GM10847 (cell line): Measurements from ENCODE around the gene DNAH1.

Source experiments
- POLR2A ChIP-seq: IDR thresholded peaks from 2 replicates; pipeline ENCODE4 v1.6.1; 2011; ENCODE audit not compliant: insufficient read length; ENCODE audit errors: extremely low read depth

DNAH1 gene

DNA sequence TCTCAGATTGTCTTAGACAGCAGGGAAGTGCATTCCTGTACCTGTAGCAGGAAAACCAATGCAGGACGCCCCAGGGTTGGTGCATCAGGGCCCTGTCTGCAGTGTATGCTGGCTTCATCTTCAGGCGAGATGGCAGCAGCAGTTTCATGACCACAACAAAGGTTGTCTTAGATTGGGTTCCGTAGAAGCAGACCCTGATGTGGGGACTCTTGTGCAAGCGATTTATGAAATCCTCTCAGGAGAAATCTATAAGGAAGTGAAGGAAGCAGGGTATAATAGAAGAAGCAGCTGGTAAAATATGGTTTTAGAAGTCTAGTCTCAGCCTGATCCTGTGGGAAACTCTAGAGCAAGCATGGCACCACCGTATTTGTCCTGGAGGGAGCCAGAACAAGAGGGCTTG, 25.0 kb downstream of the DNAH1 start:
- TF ChIP-seq POLR2A = no peak

DNA sequence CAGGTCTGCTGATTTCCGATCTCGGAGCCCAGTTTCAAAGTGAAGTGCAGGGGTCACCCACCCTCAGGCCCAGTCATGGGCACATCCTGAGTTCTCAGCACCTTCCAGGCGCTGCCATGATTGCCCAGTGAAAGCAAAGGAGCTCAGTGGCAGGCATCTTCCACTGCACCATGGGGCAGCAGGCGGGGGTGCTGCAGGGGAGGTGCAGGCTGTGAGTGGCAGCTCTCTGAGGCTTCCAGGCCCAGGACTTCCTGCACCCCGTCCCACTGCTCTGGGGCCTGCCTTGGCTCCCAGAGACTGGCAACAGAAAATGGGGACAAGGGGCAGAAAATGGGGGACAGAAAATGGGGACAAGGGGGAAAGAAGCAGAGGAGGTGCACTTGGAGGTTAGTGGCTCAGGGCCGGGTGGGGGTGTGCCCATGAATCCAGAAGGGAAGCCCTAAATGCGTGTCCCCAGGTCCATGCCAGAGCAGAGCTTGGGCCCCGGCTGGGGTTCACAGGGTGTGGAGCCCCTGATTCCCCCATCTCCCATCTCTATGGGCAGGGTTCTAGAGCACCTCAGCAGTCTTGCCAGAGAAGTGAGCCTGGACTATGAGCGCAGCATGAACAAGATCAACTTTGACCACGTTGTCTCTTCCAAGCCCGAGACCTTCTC, 28.0 kb downstream of the DNAH1 start:
- no peak for TF ChIP-seq POLR2A

DNA sequence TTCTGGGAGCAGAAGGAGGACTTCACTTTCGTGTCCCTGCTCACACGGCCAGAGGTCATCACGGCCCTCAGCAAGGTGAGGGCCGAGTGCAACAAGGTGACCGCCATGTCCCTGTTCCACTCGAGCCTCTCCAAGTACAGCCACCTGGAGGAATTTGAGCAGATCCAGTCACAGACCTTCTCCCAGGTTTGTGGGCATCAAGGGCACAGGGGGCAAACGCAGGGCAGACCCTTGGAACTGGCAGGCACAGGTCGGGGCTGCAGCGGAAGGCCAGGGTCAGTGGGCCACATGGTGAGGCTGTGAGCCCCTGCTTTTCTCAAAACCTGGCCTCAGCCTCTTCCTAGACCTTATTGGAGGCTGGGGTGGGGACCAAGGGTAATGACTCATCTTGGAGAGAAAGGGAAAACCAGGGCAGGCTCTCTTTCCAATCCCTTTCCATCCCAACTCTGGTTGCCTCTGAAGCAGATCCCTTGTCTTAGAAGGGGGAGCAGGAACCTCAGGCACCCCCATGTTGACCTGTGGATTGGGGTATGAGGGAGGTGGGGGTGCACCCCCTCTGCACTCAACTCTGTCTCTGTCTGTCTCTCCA, 29.5 kb downstream of the DNAH1 start:
- TF ChIP-seq POLR2A = no peak

DNA sequence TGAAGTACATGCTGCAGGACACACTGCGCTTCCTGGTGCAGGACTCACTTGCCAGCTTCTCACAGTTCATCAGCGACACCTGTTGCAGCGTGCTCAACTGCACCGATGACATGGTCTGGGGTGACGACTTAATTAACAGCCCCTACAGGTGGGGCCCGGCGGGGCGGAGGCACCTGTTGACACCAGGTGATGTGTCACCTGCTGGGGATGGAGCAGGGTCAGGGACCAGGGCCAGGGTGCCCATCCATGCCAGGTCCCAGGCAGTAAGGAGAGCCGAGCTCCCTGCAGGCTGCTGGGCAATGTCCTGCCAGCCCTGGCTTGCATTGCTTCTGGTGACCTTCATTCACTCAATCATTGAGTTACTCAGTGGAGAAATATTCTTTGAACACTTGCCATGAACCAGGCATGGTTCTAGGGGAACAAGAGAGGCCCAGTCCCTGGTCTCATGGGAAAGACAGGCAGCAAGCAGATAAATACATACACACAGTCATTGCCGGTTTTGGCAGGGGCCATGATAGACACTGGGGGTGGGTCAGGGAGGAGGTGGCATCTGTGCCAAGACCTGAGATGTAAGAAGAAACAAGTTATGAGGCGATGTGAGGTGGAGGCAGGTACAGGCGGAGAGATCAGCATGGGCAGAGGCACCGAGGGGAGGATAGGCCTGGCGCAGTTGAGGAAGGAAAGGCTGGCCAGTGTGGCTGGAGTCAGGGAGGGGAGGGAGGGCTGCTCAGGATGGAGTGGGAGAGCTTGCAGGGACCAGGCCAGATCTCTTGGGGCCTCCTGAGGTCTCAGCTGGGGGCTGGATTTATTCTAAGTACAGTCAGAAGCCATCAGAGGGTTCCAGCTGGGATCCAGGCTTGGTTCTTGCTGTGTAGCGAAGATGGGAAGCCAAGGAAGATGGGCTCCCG, 30.8 kb downstream of the DNAH1 start:
- TF ChIP-seq POLR2A = no peak

DNA sequence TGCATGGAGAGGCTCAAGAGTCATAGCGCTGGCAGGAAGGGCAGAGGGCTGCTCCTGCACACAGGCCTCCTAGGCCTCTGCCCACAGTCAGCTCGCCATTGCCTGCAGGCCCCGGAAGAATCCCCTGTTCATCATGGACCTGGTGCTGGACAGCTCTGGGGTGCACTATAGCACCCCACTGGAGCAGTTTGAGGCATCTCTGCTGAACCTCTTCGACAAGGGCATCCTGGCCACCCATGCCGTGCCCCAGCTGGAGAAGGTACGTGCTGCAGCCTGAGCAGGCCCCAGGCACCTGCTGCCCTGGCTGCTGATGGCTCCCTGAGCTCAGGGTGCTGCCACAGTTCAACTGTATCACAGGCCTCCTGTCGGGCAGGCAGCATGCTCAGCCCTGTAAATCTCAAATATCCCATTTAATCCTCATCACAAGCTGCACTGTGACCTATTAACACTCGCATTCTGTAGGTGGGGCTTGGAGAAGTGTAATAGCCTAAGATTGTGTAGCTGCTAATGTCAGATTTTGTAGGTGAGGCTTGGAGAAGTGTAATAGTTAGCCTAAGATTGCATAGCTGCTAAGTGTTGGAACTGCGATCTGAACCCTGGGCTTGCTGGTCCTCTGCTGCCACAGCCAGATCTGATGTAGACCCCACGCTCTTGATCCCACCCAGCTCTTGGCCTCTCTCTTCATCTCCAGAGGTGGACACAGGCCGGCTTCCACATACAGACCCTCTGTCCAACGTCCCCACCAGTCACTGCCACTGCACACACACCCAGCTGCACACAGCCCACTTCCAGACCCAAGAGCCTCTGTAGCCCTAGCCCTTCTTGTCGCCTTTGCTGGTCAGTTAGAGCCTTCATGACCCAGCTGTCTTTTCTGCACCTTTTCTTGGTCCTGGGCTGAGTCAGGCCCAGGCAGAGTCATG, 31.9 kb downstream of the DNAH1 start:
- no peak for TF ChIP-seq POLR2A

DNA sequence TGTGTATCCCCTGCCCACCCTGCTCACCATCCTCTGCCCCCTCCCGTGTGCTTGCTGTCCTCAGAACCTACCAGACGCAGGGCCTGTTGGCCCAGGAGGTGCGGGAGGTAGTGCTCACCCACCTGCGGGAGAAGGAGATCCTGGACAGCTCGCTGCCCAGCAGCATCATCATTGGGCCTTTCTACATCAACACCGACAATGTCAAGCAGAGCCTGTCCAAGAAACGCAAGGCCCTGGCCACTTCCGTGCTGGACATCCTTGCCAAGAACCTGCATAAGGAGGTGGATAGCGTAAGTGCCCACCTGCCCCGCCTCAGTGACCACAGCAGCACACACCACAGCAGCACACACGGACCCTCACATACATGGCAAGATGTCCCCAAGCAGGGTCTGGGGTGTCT, 33.0 kb downstream of the DNAH1 start:
- TF ChIP-seq POLR2A = no peak

DNA sequence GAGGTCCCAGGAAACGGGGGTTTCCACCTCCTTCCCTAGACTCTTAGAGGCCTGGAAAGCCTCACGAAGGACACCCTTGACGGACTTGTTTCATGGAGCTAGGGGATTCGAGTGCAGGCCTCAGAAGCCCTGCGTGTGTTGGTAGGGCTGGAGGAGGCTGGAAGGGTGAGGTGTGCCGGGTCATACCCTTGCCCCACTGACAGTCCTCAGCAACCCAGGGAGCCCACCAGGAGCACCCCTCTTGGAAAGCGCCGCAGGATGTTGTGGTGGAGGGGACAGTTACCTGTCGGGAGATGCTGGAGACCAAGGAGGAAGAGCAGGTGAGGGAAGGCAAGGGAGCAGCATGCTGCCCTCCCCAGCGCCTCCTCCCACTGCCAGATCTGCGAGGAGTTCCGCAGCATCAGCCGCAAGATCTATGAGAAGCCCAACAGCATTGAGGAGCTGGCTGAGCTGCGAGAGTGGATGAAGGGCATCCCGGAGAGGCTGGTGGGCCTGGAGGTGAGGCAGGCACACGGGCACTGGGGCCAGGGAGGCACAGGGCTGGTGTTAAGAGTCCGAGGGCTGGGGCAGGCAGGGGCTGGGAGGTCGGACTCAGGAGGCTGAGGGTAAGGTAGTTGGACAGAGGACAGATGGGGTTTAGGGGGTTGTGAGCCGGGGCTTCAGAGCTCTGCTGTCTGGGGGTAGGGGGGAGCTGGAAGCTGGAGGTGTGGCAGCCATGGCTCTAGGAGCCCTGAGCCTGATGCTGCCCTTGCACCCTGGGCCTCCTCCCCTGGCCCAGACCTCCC, 33.7 kb downstream of the DNAH1 start:
- TF ChIP-seq POLR2A = no peak

DNA sequence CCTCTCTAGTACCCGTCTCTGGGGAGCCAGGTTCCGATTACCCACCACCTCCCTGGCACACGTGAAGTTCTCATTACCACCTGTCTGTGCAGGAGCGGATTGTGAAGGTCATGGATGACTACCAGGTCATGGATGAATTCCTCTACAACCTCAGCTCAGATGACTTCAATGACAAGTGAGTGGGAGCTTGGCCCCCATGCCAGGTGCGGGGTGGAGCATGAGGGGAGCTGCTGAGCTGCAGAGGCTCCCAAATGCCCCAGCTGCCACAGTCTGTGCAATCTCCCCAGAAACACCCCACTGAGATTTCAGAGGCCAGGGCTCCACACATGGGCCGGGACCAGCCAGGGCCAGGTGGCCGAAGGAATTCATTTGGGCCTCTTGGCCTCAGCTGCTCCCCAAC, 34.3 kb downstream of the DNAH1 start:
- no peak for TF ChIP-seq POLR2A

DNA sequence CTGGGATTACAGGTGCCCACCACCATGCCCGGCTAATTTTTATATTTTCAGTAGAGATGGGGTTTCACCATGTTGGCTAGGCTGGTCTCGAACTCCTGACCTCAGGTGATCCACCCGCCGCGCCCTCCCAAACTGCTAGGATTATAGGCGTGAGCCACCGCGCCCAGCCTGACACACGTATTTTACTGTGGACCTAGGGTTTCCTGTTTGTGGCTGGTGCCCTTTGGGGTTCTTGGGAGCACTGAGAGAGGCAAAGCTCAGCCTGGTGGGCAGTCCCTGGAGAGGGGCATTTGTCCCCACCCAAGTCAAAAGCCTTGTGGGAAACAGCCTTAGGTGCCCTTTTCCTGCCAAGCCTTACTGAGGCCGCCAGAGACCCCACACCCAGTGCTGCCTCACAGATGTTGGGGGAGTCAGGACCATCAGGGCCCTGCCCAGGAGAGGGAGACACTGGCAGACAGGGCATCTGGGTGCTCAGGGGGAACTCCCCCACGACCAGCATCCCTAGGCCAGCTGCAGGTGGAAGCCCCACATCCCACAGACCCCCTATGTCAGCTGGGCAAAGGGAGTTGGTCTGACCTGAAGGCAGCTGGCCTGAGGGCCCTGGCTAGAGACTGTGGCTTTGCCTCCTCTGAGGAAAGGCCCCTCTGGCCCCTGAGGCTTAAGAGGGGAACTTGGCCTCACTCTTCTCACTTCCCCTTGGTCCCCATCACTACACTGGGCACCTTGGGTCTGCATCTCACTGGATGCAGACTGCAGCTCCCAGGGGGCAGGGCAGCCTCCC, 35.1 kb downstream of the DNAH1 start:
- no peak for TF ChIP-seq POLR2A

DNA sequence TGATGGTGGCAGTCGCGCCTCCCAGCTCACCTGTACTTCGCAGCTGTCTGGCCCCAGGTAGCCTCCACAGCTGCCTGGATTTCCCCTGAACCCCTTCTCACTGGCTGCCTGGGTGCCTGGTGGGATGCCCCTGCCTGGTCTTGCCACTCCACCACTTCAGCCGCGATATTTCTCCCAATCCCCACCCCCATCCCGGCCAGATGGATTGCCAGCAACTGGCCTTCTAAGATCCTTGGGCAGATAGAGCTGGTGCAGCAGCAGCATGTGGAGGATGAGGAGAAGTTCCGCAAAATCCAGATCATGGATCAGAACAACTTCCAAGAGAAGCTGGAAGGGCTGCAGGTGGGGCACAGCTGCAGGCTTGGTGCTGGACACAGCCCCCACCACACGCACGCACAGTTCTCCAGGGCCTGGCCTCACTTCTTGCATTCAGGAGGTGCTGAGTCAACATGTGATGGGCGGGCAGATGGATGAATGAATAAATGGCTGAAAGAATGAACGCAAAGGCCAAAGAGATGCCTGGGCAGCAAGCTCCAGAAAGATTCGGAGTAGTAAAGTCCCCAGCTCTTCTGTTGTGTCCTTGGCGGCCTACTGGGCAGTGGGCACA, 35.7 kb downstream of the DNAH1 start:
- no peak for TF ChIP-seq POLR2A

DNA sequence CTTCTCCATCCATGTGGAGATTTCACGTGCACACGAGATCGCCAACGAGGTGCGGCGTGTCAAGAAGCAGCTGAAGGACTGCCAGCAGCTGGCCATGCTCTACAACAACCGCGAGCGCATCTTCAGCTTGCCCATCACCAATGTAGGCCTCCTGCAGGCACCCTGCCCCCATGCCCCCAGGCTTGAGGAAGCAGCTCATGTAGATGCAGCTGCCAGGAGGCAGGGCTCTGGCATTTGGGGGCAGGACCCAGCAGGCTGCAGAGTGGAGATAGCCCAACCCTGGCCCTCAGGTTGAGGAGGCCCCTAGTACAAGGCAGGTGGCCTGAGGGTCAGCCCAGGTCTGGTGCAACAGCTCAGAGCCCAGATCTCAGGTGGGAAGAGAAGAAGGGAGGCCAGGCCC, 36.4 kb downstream of the DNAH1 start:
- TF ChIP-seq POLR2A = no peak

DNA sequence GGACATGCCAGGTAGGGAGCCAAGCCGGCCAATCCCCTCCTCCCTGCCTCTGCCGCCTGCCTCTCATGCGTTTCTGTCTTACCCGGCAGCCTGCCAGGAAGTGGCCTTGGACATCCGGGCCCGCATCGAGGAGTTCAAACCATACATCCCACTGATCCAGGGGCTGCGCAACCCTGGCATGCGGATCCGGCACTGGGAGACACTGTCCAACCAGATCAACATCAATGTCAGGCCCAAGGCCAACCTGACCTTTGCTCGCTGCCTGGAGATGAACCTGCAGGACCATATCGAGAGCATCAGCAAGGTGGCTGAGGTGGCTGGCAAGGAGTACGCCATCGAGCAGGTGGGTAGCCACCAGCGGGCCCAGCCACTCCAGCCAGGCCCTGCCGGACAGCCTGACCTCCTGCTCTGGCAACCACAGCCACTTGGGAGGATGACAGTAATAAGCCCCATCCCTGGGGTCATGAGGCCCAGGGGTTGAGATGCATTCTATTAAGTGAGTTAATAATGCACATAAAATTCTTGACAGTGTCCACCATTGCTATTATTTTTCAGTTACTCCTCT, 37.3 kb downstream of the DNAH1 start:
- TF ChIP-seq POLR2A = no peak

DNA sequence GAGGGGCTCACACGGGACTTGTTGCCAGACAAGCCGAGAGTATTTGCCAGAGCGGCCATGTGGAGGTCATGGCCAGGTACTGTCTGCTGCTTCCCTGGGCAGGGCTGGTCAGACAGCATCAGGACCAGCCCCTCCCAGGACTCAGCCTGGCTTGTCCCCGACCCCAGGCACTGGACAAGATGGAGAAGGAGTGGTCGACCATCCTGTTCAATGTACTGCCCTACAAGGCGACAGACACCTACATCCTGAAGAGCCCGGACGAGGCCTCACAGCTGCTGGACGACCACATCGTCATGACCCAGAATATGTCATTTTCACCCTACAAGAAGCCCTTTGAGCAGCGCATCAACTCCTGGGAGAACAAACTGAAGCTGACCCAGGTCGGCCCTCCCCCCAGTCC, 38.6 kb downstream of the DNAH1 start:
- TF ChIP-seq POLR2A = no peak
